ENCODE data around the gene OR13J1.
"Not testable (repeated sequence)": the region's sequence is repeated elsewhere in the genome, so short reads cannot be mapped to it uniquely, and the experiment has no call there.

OR13J1 gene

DNA sequence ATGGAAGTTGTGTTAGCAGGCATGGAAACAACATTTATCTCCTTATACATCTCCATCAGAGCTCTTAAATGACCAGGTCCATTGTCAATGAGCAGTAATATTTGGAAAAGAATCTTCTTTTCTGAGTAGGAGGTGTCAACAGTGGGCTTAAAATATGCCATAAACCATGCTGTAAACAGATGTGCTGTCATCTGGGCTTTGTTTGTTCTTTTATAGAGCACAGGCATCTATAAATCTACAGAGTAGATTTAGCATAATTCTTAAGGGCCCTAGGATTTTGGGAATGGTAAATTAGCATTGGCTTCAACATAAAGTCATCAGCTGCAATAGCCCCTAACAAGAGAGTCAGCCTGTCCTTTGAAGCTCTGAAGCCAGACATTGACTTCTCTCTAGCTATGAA is 28.1 kb upstream of the OR13J1 start:
- Histone ChIP-seq H3K27me3 (ENCODE audit: control insufficient read depth, insufficient read depth, low read length) (no peaks in the 10 kb centered on the region), H3K9ac (ENCODE audit: low read depth, low read length) (no peak overlapping the region), H3K4me1 (ENCODE audit: control insufficient read depth, insufficient read depth, low read length) (no peaks in the 10 kb centered on the region), H3K36me3 (ENCODE audit: control insufficient read depth, insufficient read depth, low read length) (no peaks in the 10 kb centered on the region), H3K4me3 (ENCODE audit: low read depth, low read length) (no peak overlapping the region), H3K9me3 (ENCODE audit: control insufficient read depth, insufficient read depth, low read length) (no peaks in the 10 kb centered on the region)

DNA sequence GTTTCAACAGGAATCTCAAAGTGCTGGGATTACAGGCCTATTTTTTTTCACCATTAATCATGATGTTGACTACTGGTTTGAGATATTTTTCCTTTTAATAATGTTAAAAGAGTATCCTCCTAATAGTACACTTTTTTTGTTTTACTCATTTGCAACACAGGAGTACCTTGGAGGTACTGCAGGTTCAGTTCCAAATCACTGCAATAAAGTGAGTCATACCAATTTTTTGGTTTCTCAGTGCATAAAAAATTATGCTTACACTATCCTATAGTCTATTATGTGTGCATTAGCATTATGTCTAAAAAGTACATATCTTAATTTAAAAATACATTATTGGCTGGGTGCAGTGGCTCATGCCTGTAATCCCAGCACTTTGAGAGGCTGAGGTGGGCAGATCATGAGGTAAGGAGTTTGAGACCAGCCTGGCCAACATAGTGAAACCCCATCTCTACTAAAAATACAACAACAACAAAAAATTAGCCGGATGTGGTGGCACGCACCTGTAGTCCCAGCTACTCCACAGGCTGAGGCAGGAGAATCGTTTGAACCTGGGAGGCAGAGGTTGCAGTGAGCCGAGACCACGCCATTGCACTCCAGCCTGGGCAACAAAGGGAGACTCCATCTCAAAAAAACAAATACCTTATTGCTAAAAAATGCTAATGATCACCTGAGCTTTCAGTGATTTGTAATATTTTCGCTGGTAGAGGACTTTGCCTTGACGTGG is 27.3 kb upstream of the OR13J1 start:
- H3K9me3 ChIP-seq (ENCODE audit: control insufficient read depth, insufficient read depth, low read length); H3K27me3 ChIP-seq (ENCODE audit: control insufficient read depth, insufficient read depth, low read length); H3K4me1 ChIP-seq (ENCODE audit: control insufficient read depth, insufficient read depth, low read length); H3K4me3 ChIP-seq (ENCODE audit: low read depth, low read length); H3K9ac ChIP-seq (ENCODE audit: low read depth, low read length); H3K36me3 ChIP-seq (ENCODE audit: control insufficient read depth, insufficient read depth, low read length): not testable (repeated sequence)

- Histone ChIP-seq H3K9me3 (ENCODE audit: control insufficient read depth, insufficient read depth, low read length) (no peaks in the 10 kb centered on the region), H3K9ac (ENCODE audit: low read depth, low read length) (no peak overlapping the region), H3K36me3 (ENCODE audit: control insufficient read depth, insufficient read depth, low read length) (no peaks in the 10 kb centered on the region), H3K27me3 (ENCODE audit: control insufficient read depth, insufficient read depth, low read length) (no peaks in the 10 kb centered on the region), H3K4me3 (ENCODE audit: low read depth, low read length) (no peak overlapping the region), H3K4me1 (ENCODE audit: control insufficient read depth, insufficient read depth, low read length) (no peaks in the 10 kb centered on the region)
These were observed 26.4 kb upstream of the OR13J1 start for GRCh38 chr9:35896570-35896969.

DNA sequence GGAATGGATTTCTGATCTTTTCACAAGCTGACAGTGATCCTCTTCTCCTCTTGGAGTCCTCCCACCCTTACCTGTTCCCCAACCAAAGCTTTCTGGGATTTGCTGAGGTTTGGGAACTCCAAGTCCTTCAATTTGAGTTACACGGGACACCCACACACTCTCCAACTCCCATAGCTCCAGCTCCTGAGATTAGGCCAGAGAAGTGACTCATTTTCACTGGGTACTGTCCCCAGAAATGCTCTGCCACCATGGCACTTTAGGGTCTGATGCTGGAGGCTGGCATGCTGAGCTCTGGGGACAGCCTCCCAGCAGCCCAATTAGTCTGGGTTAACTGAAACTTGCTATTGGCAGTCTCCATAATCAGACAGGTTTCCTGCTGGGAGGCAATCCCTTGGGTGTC is 21.9 kb upstream of the OR13J1 start:
- H3K9ac ChIP-seq (ENCODE audit: low read depth, low read length) = no peak overlapping the region
- no peaks in the 10 kb centered on the region for H3K4me1 ChIP-seq (ENCODE audit: control insufficient read depth, insufficient read depth, low read length)
- H3K4me3 ChIP-seq (ENCODE audit: low read depth, low read length) = no peak overlapping the region
- no peaks in the 10 kb centered on the region for H3K27me3 ChIP-seq (ENCODE audit: control insufficient read depth, insufficient read depth, low read length)
- no peaks in the 10 kb centered on the region for H3K9me3 ChIP-seq (ENCODE audit: control insufficient read depth, insufficient read depth, low read length)
- H3K36me3 ChIP-seq (ENCODE audit: control insufficient read depth, insufficient read depth, low read length) = no peaks in the 10 kb centered on the region

DNA sequence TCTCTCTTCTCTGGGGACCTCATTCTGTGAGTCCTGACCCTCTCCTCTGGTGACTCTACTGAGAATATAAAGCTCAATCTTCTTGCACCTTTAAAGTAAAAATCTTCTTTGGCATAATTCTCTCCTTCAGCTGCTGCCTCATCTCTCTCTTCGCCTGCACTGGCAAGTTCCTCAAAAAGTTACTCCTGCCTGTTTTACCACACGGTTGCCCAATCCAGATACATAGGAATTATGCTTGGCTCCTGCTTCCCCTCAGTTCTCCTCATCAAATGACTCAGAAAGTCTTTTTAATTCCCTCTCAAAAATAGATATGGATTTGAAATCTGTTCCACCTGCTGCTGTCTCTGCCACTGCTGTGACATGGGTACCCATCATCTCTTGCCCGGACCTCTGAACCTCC is 21.4 kb upstream of the OR13J1 start:
- no peaks in the 10 kb centered on the region for H3K9me3 ChIP-seq (ENCODE audit: control insufficient read depth, insufficient read depth, low read length)
- H3K27me3 ChIP-seq (ENCODE audit: control insufficient read depth, insufficient read depth, low read length) = no peaks in the 10 kb centered on the region
- no peak overlapping the region for H3K9ac ChIP-seq (ENCODE audit: low read depth, low read length)
- H3K4me1 ChIP-seq (ENCODE audit: control insufficient read depth, insufficient read depth, low read length) = no peaks in the 10 kb centered on the region
- no peaks in the 10 kb centered on the region for H3K36me3 ChIP-seq (ENCODE audit: control insufficient read depth, insufficient read depth, low read length)
- no peak overlapping the region for H3K4me3 ChIP-seq (ENCODE audit: low read depth, low read length)

DNA sequence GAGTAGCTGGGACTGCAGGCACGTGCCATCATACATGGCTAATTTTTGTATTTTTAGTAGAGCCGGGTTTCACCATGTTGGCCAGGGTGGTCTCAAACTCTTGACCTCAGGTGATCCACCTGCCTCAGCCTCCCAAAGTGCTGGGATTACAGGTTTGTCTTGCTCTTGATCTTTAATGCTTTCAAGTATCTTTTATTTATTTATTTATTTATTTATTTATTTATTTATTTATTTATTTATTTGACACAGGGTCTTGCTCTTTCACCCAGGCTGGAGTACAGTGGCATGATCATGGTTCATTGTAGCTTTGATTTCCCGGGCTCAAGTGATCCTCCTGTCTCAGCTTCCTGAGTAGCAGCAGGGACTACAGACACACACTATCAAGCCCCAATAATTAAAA is 14.7 kb upstream of the OR13J1 start:
- not testable (repeated sequence) for H3K4me1 ChIP-seq (ENCODE audit: control insufficient read depth, insufficient read depth, low read length); H3K9ac ChIP-seq (ENCODE audit: low read depth, low read length); H3K36me3 ChIP-seq (ENCODE audit: control insufficient read depth, insufficient read depth, low read length); H3K9me3 ChIP-seq (ENCODE audit: control insufficient read depth, insufficient read depth, low read length); H3K27me3 ChIP-seq (ENCODE audit: control insufficient read depth, insufficient read depth, low read length); H3K4me3 ChIP-seq (ENCODE audit: low read depth, low read length)

DNA sequence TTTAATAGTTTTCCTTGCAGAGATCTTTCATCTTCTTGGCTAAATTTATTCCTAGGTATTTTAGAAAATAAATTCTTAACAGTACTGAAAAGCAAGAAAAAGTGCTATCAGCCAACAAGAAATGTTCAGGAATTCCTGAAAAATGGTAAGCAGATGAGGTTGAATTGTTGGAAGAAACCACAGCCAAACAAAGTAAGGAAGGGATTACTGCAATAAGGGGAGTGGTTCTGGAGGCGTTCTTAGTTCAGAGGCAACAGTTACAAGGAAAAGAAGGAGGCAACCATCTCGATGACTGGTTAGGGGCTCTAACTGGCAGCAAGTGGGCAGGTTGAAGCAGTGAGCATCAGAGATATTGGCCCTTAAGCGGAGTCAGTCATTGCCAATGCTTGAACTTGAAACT is 12.8 kb upstream of the OR13J1 start:
- no peak overlapping the region for H3K9ac ChIP-seq (ENCODE audit: low read depth, low read length)
- H3K36me3 ChIP-seq (ENCODE audit: control insufficient read depth, insufficient read depth, low read length) = no peaks in the 10 kb centered on the region
- H3K4me3 ChIP-seq (ENCODE audit: low read depth, low read length) = no peak overlapping the region
- H3K4me1 ChIP-seq (ENCODE audit: control insufficient read depth, insufficient read depth, low read length) = no peaks in the 10 kb centered on the region
- no peaks in the 10 kb centered on the region for H3K9me3 ChIP-seq (ENCODE audit: control insufficient read depth, insufficient read depth, low read length)
- no peaks in the 10 kb centered on the region for H3K27me3 ChIP-seq (ENCODE audit: control insufficient read depth, insufficient read depth, low read length)

GRCh38 chr9:35882263-35882848 is 12.2 kb upstream of the OR13J1 start:
- Histone ChIP-seq H3K4me3 (ENCODE audit: low read depth, low read length) (no peak overlapping the region), H3K4me1 (ENCODE audit: control insufficient read depth, insufficient read depth, low read length) (no peaks in the 10 kb centered on the region), H3K27me3 (ENCODE audit: control insufficient read depth, insufficient read depth, low read length) (no peaks in the 10 kb centered on the region), H3K9ac (ENCODE audit: low read depth, low read length) (no peak overlapping the region), H3K9me3 (ENCODE audit: control insufficient read depth, insufficient read depth, low read length) (no peaks in the 10 kb centered on the region), H3K36me3 (ENCODE audit: control insufficient read depth, insufficient read depth, low read length) (no peaks in the 10 kb centered on the region)

GRCh38 chr9:35872505-35872904 is 2.3 kb upstream of the OR13J1 start:
- Histone ChIP-seq H3K36me3 (ENCODE audit: control insufficient read depth, insufficient read depth, low read length) (no peaks in the 10 kb centered on the region), H3K9me3 (ENCODE audit: control insufficient read depth, insufficient read depth, low read length) (no peaks in the 10 kb centered on the region), H3K9ac (ENCODE audit: low read depth, low read length) (no peak overlapping the region), H3K4me1 (ENCODE audit: control insufficient read depth, insufficient read depth, low read length) (no peaks in the 10 kb centered on the region), H3K27me3 (ENCODE audit: control insufficient read depth, insufficient read depth, low read length) (no peaks in the 10 kb centered on the region), H3K4me3 (ENCODE audit: low read depth, low read length) (no peak overlapping the region)

DNA sequence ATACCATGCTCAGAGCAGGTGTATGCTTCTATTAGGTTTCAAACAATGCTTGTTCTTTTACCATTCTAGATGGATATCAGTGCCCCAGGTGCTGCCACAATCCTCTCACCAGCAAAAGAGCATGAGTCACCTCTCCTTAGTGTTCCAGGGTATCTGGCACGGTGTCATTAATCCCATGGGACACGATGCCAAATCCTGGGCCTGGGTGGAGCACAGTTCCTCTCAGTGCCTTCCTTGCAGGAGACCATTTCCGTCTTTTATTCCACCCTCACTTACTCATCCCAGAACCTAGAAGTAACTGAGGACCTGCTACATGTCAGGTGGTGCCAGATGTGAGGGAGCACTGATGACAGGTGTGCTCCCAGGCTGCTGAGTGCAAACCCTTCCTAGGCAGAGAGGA is 1.3 kb upstream of the OR13J1 start:
- no peak overlapping the region for H3K4me3 ChIP-seq (ENCODE audit: low read depth, low read length)
- H3K36me3 ChIP-seq (ENCODE audit: control insufficient read depth, insufficient read depth, low read length) = no peaks in the 10 kb centered on the region
- H3K9me3 ChIP-seq (ENCODE audit: control insufficient read depth, insufficient read depth, low read length) = no peaks in the 10 kb centered on the region
- no peaks in the 10 kb centered on the region for H3K27me3 ChIP-seq (ENCODE audit: control insufficient read depth, insufficient read depth, low read length)
- no peak overlapping the region for H3K9ac ChIP-seq (ENCODE audit: low read depth, low read length)
- H3K4me1 ChIP-seq (ENCODE audit: control insufficient read depth, insufficient read depth, low read length) = no peaks in the 10 kb centered on the region

DNA sequence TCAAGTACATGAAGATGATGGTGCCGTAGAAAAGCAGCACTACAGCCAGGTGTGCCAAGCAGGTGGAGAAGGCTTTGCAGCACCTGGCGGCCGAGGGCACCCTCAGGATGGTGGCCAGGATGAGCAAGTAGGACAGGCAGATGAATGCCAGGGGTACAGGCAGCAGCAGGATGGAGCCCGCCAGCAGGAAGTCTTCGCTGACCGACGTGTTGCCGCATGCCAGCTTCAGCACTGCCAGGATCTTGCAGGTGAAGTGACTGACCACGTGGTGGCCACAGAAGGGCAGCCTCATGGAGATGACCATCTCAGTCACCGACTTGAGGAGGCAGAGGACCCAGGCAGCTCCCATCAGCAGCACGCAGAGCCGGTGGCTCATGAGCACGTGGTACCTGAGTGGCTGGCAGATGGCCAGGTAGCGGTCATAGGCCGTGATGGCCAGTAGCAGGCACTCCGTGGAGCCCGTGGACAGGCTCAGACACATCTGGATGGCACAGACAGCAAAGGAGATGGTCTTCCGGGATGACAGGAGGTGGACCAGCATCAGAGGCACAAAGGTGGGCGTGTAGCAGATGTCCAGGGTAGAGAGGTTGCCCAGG is 482 bp downstream of the OR13J1 start:
- Histone ChIP-seq H3K9ac (ENCODE audit: low read depth, low read length) (no peak overlapping the region), H3K36me3 (ENCODE audit: control insufficient read depth, insufficient read depth, low read length) (no peaks in the 10 kb centered on the region), H3K4me1 (ENCODE audit: control insufficient read depth, insufficient read depth, low read length) (no peaks in the 10 kb centered on the region), H3K27me3 (ENCODE audit: control insufficient read depth, insufficient read depth, low read length) (no peaks in the 10 kb centered on the region), H3K4me3 (ENCODE audit: low read depth, low read length) (no peak overlapping the region), H3K9me3 (ENCODE audit: control insufficient read depth, insufficient read depth, low read length) (no peaks in the 10 kb centered on the region)

- Histone ChIP-seq H3K4me1 (ENCODE audit: control insufficient read depth, insufficient read depth, low read length) (no peaks in the 10 kb centered on the region), H3K27me3 (ENCODE audit: control insufficient read depth, insufficient read depth, low read length) (no peaks in the 10 kb centered on the region), H3K4me3 (ENCODE audit: low read depth, low read length) (no peak overlapping the region), H3K9ac (ENCODE audit: low read depth, low read length) (no peak overlapping the region), H3K9me3 (ENCODE audit: control insufficient read depth, insufficient read depth, low read length) (no peaks in the 10 kb centered on the region), H3K36me3 (ENCODE audit: control insufficient read depth, insufficient read depth, low read length) (no peaks in the 10 kb centered on the region)
These were observed 1.3 kb downstream of the OR13J1 start for GRCh38 chr9:35868933-35869332.

All from iPS-15b (cell line).